GM08714 (cell line): ENCODE results near the gene ZNF610.
"Not testable (repeated sequence)": the region's sequence is repeated elsewhere in the genome, so short reads cannot be mapped to it uniquely, and the experiment has no call there.

Experiments used
- H3K4me3 ChIP-seq: fragments of 200-500 bp; sonication (Bioruptor generic); 2 replicates; pipeline ENCODE4 v1.5.1; 2014; ENCODE audit warnings: mild to moderate bottlenecking, low read length, inconsistent platforms
- ZNF274 ChIP-seq: IDR thresholded peaks from 2 replicates; pipeline ENCODE4 v1.6.1; 2012; ENCODE audit warnings: mild to moderate bottlenecking, low read depth, low read length

ZNF610 gene

DNA sequence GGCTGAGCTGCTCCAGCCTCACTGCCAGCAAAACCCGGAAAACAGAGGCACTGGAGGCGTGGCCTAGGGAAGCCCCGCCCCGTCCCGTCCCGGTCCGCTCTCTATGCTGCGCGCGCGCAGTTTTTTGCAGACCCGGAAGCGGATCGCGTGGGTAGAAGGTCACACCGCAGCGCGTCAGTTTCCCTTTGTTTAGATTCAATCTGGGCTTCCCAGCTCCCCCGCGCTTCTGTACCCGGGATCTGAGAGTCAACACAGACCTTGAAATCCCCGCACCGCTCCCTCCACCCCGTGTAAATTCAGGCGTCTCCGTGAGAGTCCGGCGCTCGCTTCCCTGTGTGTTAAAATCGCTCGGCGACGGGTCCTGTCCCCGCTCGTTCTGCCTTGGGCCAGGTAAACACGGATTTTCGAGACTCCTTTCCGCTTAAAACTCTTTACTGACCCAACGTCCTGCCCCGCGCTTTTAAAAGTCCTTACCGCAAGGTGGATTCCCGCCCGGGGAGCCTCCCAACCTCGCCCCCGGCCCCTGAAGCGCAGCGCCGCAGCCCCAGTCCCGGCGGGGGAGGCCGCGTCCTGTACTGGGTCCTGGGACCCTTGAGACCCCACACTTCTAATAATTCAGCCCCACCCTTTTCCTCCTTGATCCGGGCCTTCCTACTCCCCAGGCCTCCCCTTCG lies at the start of gene ZNF610:
Gene ZNF610 (plus strand): TSS at position 127 of the 674 bp plus-strand sequence. CDS start 12,930 bp downstream, outside the sequence.
- TF ChIP-seq ZNF274: no peak
- H3K4me3 ChIP-seq: peak within 1 kb of the TSS; percentile 70; the same call in 1 of the 2 replicates

- no peak for TF ChIP-seq ZNF274
Observed at GRCh38 chr19:52286256-52286655, 49.8 kb upstream of the ZNF610 start.

GRCh38 chr19:52291781-52292180 lies 44.3 kb upstream of the ZNF610 start:
- H3K4me3 ChIP-seq: no peak overlapping the region
- TF ChIP-seq ZNF274: no peak

More at GRCh38 chr19:52286256-52286655, 49.8 kb upstream of the ZNF610 start:
- no peak overlapping the region for H3K4me3 ChIP-seq

- H3K4me3 ChIP-seq: not testable (repeated sequence)
Observed at GRCh38 chr19:52292946-52293345, 43.1 kb upstream of the ZNF610 start.

DNA sequence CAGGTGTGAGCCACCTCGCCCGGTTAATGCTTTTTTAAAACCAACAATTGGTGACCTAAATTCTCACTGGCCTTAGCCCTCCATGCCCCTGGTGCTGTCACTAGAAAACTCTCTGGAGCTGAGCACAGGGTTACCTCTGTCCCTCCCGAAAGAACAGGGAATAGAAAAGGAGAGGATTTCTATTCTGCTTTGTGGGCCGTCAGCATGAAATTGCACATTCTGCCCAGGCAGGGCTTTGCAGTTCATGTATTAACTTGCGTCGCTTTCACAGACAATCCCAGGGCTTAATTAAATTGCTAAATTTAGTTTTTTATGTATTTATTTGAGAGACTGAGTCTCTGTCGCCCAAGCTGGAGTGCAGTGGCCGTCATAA lies 39.7 kb upstream of the ZNF610 start:
- TF ChIP-seq ZNF274: no peak
- peak overlapping the region; percentile 98 for H3K4me3 ChIP-seq

GRCh38 chr19:52296773-52297600 lies 39.1 kb upstream of the ZNF610 start, which contains the start of gene ZNF480:
Gene ZNF480 (plus strand): TSS chr19:52297169. CDS start chr19:52300413, 3,244 bp downstream.
- peak within 1 kb of the TSS; percentile 98 for H3K4me3 ChIP-seq
- TF ChIP-seq ZNF274: no peak

- H3K4me3 ChIP-seq: peak overlapping the region; percentile 75
- TF ChIP-seq ZNF274: no peak
Observed at GRCh38 chr19:52297601-52298364, 38.3 kb upstream of the ZNF610 start.

- TF ChIP-seq ZNF274: no peak
- H3K4me3 ChIP-seq: no peak overlapping the region
Observed at GRCh38 chr19:52307275-52307674, 28.8 kb upstream of the ZNF610 start.

DNA sequence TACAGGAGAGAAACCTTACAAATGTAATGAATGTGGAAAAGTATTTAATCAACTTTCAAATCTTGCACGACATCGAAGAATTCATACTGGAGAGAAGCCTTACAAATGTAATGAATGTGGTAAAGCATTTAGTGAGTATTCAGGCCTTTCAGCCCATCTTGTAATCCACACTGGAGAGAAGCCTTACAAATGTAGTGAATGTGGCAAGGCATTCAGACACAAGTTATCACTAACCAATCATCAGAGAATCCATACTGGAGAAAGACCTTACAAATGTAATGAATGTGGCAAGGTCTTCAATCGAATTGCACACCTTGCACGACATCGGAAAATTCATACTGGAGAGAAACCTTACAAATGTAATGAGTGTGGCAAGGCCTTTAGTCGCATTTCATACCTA lies 13.6 kb upstream of the ZNF610 start:
- peak; percentile 42; the same call in 1 of the 2 replicates for TF ChIP-seq ZNF274
- no peak overlapping the region for H3K4me3 ChIP-seq

- no peak for TF ChIP-seq ZNF274
- H3K4me3 ChIP-seq: no peak overlapping the region
Observed at GRCh38 chr19:52331757-52332156, 4.3 kb upstream of the ZNF610 start.

DNA sequence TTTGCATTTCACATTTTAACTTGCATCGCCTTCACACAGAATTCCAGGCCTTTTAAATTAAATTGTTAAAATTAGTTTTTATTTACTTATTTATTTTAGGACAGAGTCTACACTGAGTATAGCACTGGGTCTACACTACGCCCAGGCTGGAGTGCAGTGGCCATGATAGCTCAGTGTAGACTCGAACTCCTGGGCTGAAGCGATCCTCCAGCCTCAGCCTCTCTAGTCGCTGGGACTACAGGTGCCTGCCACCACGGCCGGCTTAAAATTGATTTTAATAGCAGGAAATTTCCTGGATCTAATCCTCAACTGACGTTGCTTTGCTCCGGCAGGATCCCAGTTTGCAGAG lies 301 bp upstream of the ZNF610 start:
- peak overlapping the region; percentile 70; the same call in 1 of the 2 replicates for H3K4me3 ChIP-seq
- TF ChIP-seq ZNF274: no peak

DNA sequence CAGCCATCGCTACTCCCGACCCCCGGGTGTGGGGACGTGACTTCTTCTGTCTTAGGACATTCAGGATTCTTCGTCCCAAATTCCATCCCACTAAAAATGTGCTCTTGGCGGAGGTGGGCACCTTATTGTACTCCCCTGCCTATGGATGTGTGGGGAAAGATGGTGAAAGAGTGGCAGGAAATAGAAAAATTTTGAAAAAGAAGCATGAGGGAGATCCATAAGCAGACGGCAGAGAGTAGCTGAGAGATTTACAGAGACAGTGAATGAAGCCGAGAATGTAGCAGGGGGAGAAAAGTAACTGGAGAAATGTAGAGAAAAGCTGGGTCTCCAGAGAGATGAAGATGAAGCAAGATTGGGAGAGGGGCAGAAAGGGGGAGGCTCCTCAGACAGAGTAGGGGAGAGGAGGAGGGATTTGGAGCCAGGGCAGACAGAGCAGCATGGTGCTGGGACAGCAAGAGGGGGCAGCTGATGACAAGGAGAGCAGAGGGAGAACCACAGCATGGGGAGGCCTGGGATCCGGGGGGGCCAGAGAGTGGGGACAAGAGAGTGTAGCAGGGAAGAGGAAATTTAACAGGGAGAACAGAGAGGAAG lies 843 bp downstream of the ZNF610 start:
- TF ChIP-seq ZNF274: no peak
- peak overlapping the region; percentile 70; the same call in 1 of the 2 replicates for H3K4me3 ChIP-seq

DNA sequence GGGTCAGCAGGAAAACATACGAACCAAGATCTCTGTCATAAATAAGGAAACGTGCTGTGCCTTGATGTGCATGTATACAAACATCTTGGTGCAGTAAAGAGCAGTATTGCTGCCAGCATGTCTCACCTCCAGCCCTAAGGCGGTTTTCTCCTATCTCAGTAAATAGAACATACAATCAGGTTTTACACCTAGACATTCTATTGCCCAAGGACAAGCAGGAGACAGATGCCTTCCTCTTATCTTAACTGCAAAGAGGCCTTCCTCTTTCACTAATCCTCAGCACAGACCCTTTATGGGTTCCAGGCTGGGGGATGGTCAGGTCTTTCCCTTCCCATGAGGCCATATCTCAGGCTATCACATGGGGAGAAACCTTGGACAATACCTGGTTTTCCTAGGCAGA lies 3.0 kb downstream of the ZNF610 start:
- not testable (repeated sequence) for H3K4me3 ChIP-seq

GRCh38 chr19:52343548-52343947 lies 7.5 kb downstream of the ZNF610 start:
- H3K4me3 ChIP-seq: no peak overlapping the region
- TF ChIP-seq ZNF274: no peak

GRCh38 chr19:52345162-52345561 lies 9.1 kb downstream of the ZNF610 start:
- no peak for TF ChIP-seq ZNF274
- no peak overlapping the region for H3K4me3 ChIP-seq
